ENCODE results near the gene MVK. TPM values are rescaled to one million over a fixed set of nuclear protein-coding genes. Genes with fewer than 3 reads are reported as not detected.

The MVK gene
- total RNA-seq, 2 donors from 2014 or later = 12.8 to 22.6 TPM

- 87 to 89% methylated on average over 3 to 7 of the region's 7 CpGs for WGBS, 2 experiments (ENCODE audit: insufficient coverage in 1 of 2, insufficient read length in 1 of 2)
- H3K9ac ChIP-seq (ENCODE audit: extremely low read depth, low read length, poor library complexity, severe bottlenecking) = no peak overlapping the region
- no peak overlapping the region for H3K4me3 ChIP-seq (ENCODE audit: low read length)
- Mint-ChIP-seq H3K27ac (no peak overlapping the region), H3K4me3 (no peak overlapping the region), H3K4me1 (peaks cover 11% of the 10 kb centered on the region), H3K9me3 (no peaks in the 10 kb centered on the region), H3K36me3 (ENCODE audit: low read depth) (peaks cover 2% of the 10 kb centered on the region), H3K27me3 (ENCODE audit: insufficient read depth) (no peaks in the 10 kb centered on the region)
- H3K27ac ChIP-seq (ENCODE audit: low read depth, low read length) = no peak overlapping the region
- H3K36me3 ChIP-seq (ENCODE audit: control insufficient read depth, insufficient read depth, low read length) = peaks cover 6% of the 10 kb centered on the region
- H3K4me1 ChIP-seq (ENCODE audit: control insufficient read depth, insufficient read depth, low read length) = no peaks in the 10 kb centered on the region
- TF ChIP-seq CTCF (conservative IDR thresholded peaks at IDR 0.05) = no peak
- DNase-seq = no peak
- H3K27me3 ChIP-seq (ENCODE audit: control insufficient read depth, insufficient read depth, low read length, poor library complexity, severe bottlenecking) = no peaks in the 10 kb centered on the region
- no peaks in the 10 kb centered on the region for H3K9me3 ChIP-seq (ENCODE audit: control insufficient read depth, low read length)
Observed at GRCh38 chr12:109599087-109599486, 25.5 kb downstream of the MVK start.

- H3K9me3 ChIP-seq (ENCODE audit: control insufficient read depth, low read length) = no peaks in the 10 kb centered on the region
- 95% methylated on average over 1 of the region's 2 CpGs; no CpG with 5 or more reads in 1 of the 2 experiments for WGBS, 2 experiments (ENCODE audit: insufficient coverage in 1 of 2, insufficient read length in 1 of 2)
- no peak for DNase-seq
- no peaks in the 10 kb centered on the region for H3K36me3 ChIP-seq (ENCODE audit: control insufficient read depth, insufficient read depth, low read length)
- no peak for TF ChIP-seq CTCF (conservative IDR thresholded peaks at IDR 0.05)
- Mint-ChIP-seq H3K27me3 (ENCODE audit: insufficient read depth) (no peaks in the 10 kb centered on the region), H3K9me3 (no peaks in the 10 kb centered on the region), H3K27ac (no peak overlapping the region), H3K36me3 (ENCODE audit: low read depth) (no peaks in the 10 kb centered on the region), H3K4me3 (no peak overlapping the region), H3K4me1 (peaks cover 17% of the 10 kb centered on the region)
- H3K4me3 ChIP-seq (ENCODE audit: low read length) = no peak overlapping the region
- H3K4me1 ChIP-seq (ENCODE audit: control insufficient read depth, insufficient read depth, low read length) = peaks cover 3% of the 10 kb centered on the region
- H3K27ac ChIP-seq (ENCODE audit: low read depth, low read length) = no peak overlapping the region
- H3K27me3 ChIP-seq (ENCODE audit: control insufficient read depth, insufficient read depth, low read length, poor library complexity, severe bottlenecking) = no peaks in the 10 kb centered on the region
- H3K9ac ChIP-seq (ENCODE audit: extremely low read depth, low read length, poor library complexity, severe bottlenecking) = no peak overlapping the region
Observed at GRCh38 chr12:109600481-109600880, 26.9 kb downstream of the MVK start.

GRCh38 chr12:109600995-109601394 is 27.4 kb downstream of the MVK start:
- no peak overlapping the region for H3K27ac ChIP-seq (ENCODE audit: low read depth, low read length)
- H3K27ac Mint-ChIP-seq = no peak overlapping the region
- no peaks in the 10 kb centered on the region for H3K27me3 ChIP-seq (ENCODE audit: control insufficient read depth, insufficient read depth, low read length, poor library complexity, severe bottlenecking)
- no peaks in the 10 kb centered on the region for H3K36me3 ChIP-seq (ENCODE audit: control insufficient read depth, insufficient read depth, low read length)
- no peaks in the 10 kb centered on the region for H3K9me3 ChIP-seq (ENCODE audit: control insufficient read depth, low read length)
- no peaks in the 10 kb centered on the region for H3K27me3 Mint-ChIP-seq (ENCODE audit: insufficient read depth)
- peaks cover 17% of the 10 kb centered on the region for H3K4me1 Mint-ChIP-seq
- no peak overlapping the region for H3K9ac ChIP-seq (ENCODE audit: extremely low read depth, low read length, poor library complexity, severe bottlenecking)
- no peak overlapping the region for H3K4me3 ChIP-seq (ENCODE audit: low read length)
- no peaks in the 10 kb centered on the region for H3K36me3 Mint-ChIP-seq (ENCODE audit: low read depth)
- WGBS, 2 experiments (ENCODE audit: insufficient coverage in 1 of 2, insufficient read length in 1 of 2) = 92 to 95% methylated on average over 6 to 8 of the region's 8 CpGs
- no peak for TF ChIP-seq CTCF (conservative IDR thresholded peaks at IDR 0.05)
- no peak overlapping the region for H3K4me3 Mint-ChIP-seq
- no peak for DNase-seq
- peaks cover 3% of the 10 kb centered on the region for H3K4me1 ChIP-seq (ENCODE audit: control insufficient read depth, insufficient read depth, low read length)
- no peaks in the 10 kb centered on the region for H3K9me3 Mint-ChIP-seq

All from endodermal cell (in vitro differentiated cells).